GM18870 (cell line): Measurements from ENCODE around the gene COL28A1.
"Not testable (repeated sequence)": the region's sequence is repeated elsewhere in the genome, so short reads cannot be mapped to it uniquely, and the experiment has no call there.

Source experiments
- ATAC-seq: cut with Tn5 transposase; IDR thresholded peaks from one replicate; pipeline ENCODE4 v1.9.1; 2021; ENCODE audit warnings: moderate library complexity; ENCODE audit not compliant: unreplicated experiment

COL28A1 gene

DNA sequence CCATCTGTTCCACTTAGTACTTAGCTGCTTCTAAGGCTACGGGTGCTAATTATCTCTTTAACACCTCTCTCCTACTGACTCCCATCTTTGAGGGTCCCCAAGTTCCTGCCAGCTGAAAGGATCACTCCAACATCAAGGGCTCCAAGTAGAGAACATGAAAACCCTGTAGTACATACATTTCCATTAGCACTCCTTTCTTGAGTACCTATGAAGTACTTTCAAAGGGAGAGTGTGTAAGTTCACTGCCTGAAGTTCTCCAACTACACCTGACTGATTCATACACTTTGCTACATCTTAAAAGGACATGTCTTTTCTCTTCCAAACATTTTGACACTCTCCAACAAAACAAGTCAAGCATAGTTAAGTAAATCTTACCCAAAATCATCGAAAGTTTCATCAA lies 113.8 kb downstream of the COL28A1 start:
- no peak for ATAC-seq

DNA sequence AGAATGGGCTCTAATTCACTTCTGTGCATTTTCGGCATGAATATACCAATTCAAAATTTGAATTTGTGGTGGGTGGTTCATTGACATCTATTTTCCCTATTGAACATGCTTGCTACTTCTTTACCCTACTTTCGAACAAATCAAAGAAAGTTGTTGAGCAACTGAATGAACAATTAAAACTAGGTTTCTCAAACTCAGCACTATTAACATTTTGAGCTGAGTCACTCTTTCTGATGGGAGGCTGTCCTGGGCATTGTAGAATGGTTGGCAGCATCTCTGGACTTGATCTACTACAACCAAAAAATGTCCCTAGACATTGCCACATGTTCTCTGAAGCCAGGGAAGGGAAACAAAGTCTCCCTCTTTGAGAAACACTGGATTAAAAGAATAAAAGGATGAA lies 116.7 kb downstream of the COL28A1 start:
- no peak for ATAC-seq

DNA sequence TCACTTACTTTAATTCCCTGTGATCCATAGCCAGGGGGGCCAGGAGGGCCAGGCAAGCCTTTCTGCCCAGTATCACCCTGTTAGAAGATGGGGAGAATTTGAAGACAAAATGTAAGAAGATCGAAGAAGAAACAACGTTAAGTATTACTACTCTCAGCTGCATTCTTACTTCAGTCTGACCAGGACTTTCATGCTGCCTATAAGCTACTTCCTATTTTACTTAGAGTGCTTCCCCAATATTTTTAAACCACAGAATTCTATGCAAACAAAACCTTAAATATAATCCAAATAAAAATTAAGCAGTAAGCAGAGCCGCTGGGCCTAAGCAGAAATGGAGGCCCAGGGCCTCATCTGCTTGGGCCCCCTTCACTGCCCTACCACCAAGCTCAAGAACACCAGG lies 117.8 kb downstream of the COL28A1 start:
- ATAC-seq = no peak

DNA sequence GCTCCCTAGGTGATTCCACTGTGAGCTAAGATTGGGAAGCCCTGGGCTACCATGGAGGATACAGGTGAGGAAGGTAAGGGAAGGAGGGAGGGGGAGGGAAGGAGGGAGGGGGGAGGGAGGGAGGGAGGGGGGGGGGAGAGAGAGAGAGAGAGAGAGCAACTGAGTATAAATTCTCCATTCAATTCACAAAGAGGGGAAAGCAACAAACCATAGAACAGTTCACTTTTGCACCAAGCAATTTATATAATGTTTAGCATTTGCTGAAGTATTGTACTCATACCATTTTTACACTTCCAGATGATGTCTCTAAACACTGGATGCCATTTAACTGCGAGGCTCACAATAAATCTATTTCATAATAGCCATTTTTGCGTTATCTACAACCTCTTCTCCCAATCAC lies 118.3 kb downstream of the COL28A1 start:
- no peak for ATAC-seq

DNA sequence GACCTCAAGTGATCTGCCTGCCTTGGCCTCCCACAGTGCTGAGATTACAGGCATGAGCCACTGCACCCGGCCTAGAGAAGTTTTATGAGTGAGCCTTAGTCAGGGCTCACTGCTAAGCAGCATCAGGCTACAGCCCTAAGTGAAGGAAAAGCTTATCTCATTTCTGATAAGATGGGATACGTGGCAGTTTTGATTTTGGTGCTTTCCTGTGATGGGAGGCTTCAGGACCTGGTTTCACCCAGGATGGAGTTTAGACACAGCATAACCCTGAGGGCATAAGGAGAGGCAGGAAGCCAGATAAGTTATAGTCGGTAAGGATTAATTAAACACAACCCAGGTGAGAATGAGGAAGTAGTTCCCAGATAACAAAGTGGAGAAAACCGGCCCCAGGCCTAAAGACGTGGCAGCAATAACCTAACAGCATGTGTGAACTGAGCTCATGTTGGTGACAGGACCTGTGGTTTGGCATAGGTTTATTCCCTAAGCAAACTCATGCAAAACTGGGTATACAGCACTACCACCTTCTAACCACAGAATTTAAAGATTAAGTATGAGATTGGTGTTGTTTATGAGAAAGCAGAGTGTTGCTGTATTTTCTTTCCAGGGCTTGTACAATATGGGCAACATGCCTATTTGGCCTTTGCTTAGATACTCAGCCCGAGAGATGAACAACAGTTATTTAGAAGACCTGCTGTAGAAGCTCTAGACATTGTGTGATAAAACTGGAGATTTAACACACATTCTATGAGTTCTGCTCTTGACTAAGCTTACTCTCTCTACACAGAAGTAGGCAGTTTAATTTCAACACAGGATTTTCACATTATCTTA lies 119.4 kb downstream of the COL28A1 start:
- no peak for ATAC-seq

DNA sequence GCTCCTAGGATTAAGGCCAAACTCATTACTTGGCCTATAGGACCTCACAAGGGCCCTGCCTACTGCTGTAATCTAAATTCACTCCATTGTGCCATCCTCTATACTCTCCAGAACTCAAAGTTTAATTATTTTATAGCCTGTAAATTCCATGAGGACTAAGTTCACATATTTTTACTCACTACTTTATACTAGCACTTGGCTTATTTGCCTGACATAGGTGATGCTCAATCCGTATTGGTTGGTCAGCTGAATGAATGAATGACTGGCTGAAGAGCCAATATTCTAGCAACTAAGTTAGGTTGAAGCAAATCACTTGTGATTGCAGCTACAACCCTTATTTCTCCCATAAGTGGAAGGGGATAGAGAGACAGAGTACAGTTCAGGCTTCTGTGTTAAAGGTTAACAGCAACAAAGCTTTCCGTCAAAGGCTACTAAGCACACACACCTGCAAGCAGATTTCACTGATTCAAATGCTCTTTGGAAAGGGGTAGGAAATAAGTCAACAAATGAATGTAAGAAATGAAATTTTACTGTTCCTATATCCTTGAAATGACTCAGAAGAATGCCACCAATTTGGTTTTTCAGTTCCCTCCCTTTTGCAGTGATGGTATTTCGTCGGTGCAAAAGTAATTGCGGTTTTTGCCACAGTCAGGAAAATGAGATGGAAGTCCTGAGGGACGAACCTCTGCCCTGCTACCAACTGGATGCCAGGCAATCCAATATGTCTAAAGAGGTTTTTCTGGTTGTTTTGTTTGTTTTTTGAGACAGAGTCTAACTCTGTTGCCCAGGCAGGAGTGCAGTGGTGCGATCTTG lies 120.7 kb downstream of the COL28A1 start:
- ATAC-seq = no peak

DNA sequence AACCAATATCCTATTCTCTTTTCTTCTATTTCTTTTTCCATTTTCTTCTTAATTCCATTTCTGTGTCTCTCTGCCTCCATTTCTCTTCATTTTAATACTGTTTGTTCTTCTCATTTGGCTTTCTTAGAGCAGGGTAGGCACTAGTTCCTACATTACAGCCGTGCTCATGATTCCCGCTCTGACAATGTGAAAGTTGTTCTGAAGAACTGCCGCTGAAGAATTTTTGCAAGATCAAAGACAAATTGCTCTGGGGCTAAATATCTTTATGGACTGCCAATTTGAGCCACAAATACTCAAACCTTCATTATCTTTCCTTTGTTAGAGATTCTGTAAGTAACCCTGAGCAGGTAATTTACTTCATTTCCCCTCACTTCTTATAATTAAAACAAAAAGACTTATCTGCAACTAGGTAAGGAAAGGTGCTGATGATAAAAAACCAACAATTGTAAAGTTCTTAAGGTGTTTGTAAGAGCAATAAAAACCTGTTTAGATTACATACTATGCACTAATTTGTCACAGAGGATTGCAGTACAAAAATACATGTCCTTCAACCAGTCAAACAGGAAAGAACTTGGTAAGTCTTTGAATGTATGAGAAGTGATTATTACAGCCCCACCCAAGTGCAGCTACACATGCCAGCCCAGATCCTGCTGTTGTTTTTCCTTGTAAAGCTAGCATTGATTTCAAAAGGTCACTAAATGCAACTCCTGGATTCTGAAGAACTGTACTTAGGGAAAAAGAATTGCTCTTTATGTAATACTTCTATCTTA lies 127.5 kb downstream of the COL28A1 start:
- no peak for ATAC-seq

DNA sequence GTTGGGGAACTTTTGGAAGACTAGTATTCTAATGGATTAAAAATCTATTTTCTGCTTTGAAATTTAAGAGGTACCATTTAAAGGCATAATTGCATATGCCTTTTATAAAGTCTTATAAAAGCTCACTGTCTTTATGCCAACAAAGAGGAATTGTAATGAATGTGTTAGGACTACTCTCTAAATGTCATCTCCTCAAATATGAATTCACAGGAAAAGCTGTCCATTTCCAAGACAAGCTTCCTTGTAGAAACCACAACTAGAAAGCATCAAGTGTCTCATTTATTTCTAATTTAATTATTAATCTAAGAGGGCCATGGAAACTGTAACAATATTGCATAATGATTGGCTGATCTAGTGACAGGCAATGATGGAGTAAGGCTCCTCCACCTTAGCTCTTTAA lies 130.2 kb downstream of the COL28A1 start:
- ATAC-seq = no peak

DNA sequence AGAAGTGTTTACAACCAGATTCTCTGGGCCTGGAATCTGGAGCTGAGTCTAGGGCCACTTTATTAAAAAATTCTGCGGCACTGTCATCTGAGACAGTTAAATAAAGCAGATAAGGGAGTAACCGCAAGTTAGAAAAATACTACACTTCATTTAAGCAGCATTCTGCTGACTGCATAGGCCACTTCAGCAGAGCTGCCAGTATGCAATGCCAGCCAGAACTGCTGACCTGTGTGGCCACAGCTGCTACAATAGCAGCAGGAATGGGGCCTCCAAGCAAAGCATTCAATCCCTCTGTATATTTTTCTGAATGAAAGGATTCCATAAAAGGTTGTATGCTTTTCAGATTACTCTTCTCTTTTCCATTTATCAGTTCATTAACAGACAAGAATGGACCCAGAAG lies 136.0 kb downstream of the COL28A1 start:
- ATAC-seq = no peak

DNA sequence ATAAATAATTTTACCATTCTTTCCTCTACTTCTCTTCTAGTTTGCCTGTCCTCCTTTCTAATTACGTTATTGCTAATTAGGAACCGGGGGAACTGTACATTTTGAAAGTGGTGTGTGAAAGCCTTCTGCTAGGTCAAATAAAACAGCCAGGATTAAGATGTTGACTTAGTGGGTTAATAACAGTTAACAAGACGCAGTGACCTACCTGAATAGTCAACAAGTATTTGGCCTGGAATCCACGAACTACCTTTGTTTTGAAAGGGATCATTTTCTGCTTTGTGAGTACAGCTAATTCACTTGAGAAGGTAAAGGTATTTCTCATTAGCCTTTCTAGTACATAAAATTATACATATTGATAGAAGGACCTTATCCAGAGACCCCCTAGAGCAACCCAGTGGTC lies 139.9 kb downstream of the COL28A1 start:
- no peak for ATAC-seq

DNA sequence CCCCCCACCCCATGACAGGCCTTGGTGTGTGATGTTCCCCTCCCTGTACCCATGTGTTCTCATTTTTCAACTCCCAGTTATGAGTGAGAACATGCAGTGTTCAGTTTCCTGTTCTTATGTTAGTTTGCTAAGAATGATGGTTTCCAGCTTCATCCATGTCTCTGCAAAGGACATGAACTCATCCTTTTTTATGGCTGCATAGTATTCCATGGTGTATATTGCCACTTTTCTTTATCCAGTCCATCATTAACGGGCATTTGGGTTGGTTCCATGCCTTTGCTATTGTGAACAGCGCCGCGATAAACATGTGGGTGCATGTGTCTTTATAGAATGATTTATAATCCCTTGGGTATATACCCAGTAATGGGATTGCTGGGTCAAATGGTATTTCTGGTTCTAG lies 147.5 kb downstream of the COL28A1 start:
- not testable (repeated sequence) for ATAC-seq

DNA sequence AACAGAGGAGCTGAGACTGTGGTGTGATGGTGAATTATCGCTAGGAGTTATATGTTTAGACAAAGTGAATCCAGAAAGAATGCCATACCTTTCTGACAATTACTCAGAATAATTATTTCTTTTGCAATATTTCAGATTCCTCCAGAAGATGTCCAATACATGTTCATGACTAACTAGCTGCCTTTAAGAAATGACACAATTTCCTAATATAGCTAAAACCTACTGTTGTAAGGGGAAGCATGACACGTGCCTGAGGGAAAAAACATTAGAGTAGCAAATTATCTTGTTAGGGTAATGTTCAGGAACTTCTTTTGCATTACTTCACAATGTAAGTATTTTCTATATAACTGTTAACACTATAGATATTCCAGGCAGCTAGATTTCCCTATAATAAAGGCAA lies 150.3 kb downstream of the COL28A1 start:
- ATAC-seq = no peak

DNA sequence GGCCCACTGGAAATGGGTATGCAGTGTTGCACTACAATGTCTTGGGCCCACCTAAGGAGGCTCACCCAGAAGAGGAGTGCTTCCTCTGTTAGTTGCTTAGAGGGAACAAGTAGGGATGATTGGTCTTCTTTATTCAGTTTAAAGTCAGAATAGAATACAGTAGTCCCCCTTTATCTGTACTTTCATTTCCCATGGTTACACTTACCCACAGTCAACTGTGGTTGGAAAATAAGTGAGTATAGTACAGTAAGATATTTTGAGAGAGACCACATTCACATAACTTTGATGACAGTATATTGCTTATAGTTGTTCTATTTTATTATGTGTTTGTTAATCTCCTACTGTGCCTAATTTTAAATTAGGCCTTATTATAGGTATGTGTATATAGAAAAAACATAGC lies 151.4 kb downstream of the COL28A1 start:
- ATAC-seq = no peak

DNA sequence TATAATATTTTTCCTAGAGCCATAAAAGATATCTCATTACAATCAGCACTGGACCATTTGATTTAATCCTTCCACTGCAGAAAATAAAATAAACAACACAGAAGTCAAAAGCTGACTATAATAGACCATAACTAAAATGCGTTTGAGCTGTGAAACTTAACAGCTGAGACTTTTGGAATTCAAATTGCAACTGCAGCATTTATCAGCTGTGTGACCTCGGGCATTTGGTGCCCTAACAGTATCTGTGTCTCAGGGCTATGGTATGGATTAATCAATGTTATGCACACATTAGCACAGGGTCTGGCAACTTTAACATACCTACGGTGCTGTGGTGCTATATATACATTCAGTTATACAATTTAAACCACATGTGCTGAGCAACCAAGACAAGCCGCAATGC lies 160.1 kb downstream of the COL28A1 start:
- no peak for ATAC-seq

DNA sequence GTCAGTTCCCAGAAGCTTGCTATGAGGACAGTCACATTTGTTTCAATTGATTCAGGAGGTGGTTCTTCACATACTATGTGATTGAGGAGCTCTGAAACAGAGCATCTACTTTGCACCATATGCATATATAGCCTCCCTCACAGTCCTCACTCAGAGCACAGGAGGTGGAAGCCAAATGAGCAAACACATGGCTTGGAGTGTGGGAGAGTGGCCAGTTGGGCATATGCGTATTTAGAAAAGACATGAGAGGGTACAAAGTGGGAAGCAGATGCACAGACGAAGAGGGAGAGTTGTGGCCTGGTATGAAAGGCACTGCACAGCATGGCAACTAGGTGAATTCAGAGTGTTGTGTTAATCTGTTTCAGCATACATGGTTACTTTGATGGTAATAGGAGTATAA lies 165.6 kb downstream of the COL28A1 start:
- no peak for ATAC-seq

DNA sequence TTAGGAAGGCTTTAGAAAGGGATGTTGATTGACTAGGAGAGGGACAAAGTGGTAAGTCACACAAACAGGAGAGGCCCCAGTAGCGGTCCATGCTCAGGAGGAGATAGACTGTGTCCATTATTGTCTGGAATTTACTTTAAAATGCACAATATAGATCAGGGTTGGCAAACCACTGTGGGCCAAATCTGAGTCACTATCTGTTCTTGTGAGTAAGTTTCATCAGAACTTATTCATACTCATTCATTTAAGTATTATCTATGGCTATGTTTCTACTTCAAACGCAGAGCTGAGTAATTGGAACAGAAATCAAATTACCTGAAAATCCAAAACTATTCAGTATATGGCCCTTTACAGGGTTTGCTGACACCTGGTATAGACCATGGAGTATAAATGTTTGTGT lies 166.5 kb downstream of the COL28A1 start:
- no peak for ATAC-seq

DNA sequence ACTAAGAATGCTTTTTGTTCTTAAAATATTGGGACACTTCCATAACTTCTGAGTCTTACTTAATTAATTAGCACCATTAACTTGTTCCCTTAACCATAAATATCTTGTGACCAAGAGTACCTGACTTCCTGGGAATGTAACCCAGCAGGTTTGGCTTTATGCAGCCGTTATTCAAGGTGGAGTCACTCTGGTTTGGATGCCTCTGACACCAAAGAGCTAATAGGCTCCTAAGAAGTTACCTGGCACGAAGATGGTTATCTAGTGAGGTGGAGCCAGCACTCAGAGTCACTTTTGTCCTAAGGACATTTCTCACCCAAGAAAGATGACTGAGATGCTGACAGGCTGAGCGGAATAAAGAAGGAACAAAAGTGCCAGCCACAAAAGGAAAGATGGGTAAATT lies 181.0 kb downstream of the COL28A1 start:
- ATAC-seq = no peak

DNA sequence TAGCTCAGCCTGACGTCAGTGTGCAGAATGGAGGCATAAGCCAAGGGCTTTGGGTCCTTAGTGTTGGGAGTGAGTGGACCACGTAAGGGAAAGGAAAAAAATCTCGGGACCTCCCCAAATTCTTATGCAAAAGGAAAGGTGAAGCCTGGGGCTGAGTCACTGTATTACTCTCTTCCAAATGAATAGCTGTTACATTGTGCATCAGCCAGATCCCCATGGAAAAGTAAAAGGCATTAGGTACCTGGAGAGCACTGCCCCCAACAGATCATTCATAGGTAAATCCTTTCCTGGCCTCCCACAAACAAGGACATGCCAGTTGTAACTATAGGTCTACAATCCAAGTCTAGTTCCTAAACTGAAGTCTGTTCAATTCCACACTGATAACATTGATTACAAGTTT lies 182.8 kb downstream of the COL28A1 start:
- no peak for ATAC-seq

DNA sequence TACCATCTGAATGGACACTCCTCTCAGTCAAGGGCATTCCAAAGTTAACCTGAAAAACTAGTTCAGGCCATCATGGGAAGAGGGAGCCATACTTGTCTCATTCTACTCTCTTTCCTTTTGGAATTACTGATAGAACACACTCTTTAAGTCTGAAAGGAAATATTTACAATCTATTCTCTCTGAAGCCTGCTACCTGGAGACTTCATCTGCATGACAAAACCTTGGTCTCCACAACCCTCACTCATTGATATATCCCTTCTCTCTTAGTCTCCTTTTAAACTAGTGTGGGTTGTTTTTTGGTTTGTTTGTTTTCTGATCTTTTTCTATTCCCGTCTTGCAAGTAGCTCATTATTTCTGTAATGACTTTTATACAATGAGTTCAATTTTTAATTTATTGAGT lies 183.8 kb downstream of the COL28A1 start:
- ATAC-seq = no peak

DNA sequence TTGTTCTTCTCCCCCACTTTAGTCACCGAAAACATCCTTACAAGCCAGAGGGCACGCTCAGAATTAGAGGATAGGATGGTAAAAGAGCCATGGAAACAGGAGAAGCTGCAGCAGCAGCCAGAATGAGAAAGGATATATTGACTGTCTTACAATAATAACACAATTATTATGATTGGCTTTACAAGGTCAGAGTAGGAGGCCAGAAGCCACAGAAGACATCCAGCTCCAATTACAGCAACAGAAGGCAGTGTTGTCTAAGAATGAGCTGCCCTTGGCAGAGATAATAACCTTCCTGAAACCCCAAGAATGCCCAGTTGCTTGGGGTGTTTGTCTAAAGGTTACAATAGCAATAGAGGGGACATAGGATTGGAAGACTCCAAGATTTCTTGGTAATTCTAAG lies 184.5 kb downstream of the COL28A1 start:
- ATAC-seq = no peak

DNA sequence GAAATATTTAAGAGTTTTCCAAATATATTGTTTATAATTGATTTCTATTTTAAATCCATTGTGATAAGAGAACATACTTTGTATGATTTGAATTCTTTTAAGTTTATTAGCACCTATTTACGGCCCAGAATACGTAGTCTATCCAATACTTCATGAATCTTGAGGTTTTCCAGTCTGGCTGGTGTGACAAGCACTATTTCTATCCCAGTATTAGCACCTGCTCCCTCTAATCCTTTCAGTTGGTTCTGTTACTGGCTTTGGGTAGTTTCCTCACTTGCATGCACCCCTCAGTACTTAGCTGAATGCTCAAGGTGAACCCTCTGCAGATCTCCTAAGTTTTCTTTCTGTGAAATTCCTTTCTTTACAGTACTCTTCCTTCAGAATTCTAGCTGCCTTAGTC lies 186.5 kb downstream of the COL28A1 start:
- no peak for ATAC-seq

DNA sequence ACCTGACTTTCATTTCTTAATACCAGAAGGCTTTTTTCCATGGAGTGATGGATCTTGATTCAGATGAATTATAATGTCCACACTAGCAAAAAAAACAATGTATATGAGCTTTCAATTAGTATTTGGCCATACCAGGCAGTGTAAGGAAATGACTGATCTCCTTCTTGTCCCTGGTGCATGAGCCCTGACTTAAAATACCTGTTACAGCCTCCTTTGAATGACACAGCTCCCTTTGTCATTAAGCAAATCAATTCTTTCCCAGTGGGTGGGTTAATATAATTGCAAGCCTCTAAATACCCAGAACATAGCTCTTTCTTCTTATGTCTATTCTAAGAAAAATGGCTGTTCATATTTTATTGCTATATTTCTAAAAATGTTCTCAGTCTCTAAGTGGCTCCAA lies 188.6 kb downstream of the COL28A1 start:
- ATAC-seq = no peak
